NB4 (cell line): ENCODE measurements around the gene DUSP19.

Source experiments
- DNase-seq: peaks from one replicate; pipeline ENCODE4 v3.0.0; 2010; ENCODE audit warnings: low read depth
- H3K4me3 ChIP-seq: one replicate; pipeline ENCODE4 v1.5.1; 2011; ENCODE audit warnings: mild to moderate bottlenecking, low read depth, low read length, moderate library complexity
- CTCF ChIP-seq: IDR thresholded peaks from one replicate; pipeline ENCODE4 v1.5.1; 2012; ENCODE audit warnings: low read depth, low read length
- MAX ChIP-seq: IDR thresholded peaks from 2 replicates; pipeline ENCODE4 v1.6.1; 2011; ENCODE audit warnings: low read depth, low read length
- MYC ChIP-seq: IDR thresholded peaks from 2 replicates; pipeline ENCODE4 v1.6.1; 2011; ENCODE audit warnings: low read depth, low read length
- POLR2A ChIP-seq: IDR thresholded peaks from 2 replicates; pipeline ENCODE4 v1.6.1; 2011; ENCODE audit warnings: mild to moderate bottlenecking; ENCODE audit not compliant: insufficient read length; ENCODE audit errors: extremely low read depth

Gene DUSP19

GRCh38 chr2:183125659-183126341, 47.3 kb downstream of the DUSP19 start:
- TF ChIP-seq MYC = no peak
- TF ChIP-seq MAX = no peak
- TF ChIP-seq POLR2A = no peak
- TF ChIP-seq CTCF = no peak
- H3K4me3 ChIP-seq = peak overlapping the region; percentile 81
- peak; percentile 21 for DNase-seq

- TF ChIP-seq CTCF (no peak), POLR2A (no peak), MAX (no peak), MYC (no peak)
- H3K4me3 ChIP-seq = peak overlapping the region; percentile 81
- no peak for DNase-seq
Observed at GRCh38 chr2:183126635-183127034, 48.1 kb downstream of the DUSP19 start.

GRCh38 chr2:183134016-183134415, 55.5 kb downstream of the DUSP19 start:
- TF ChIP-seq CTCF (no peak), POLR2A (no peak), MYC (no peak), MAX (no peak)
- no peak for DNase-seq
- H3K4me3 ChIP-seq = no peak overlapping the region

- no peak for TF ChIP-seq POLR2A
- TF ChIP-seq CTCF = no peak
- no peak for TF ChIP-seq MYC
- no peak for TF ChIP-seq MAX
- no peak for DNase-seq
- no peak overlapping the region for H3K4me3 ChIP-seq
Observed at GRCh38 chr2:183148955-183149354, 70.4 kb downstream of the DUSP19 start.

- TF ChIP-seq CTCF = no peak
- TF ChIP-seq MYC = no peak
- TF ChIP-seq POLR2A = no peak
- TF ChIP-seq MAX = no peak
- no peak for DNase-seq
Observed at GRCh38 chr2:183149489-183149888, 70.9 kb downstream of the DUSP19 start.

More at GRCh38 chr2:183149489-183149888, 70.9 kb downstream of the DUSP19 start:
- no peak overlapping the region for H3K4me3 ChIP-seq
